ENCODE results near the gene BANK1.
A peak's percentile ranks its signal among the peaks of the same experiment; 100 is the strongest.

Gene BANK1

GRCh38 chr4:101958547-101958946, 168.0 kb downstream of the BANK1 start:
- no peak for DNase-seq (ENCODE audit: low spot score)

- DNase-seq (ENCODE audit: low spot score) = no peak
Observed at GRCh38 chr4:101960431-101960830, 169.9 kb downstream of the BANK1 start.

- no peak for DNase-seq (ENCODE audit: low spot score)
Observed at GRCh38 chr4:101961144-101961543, 170.6 kb downstream of the BANK1 start.

GRCh38 chr4:101967697-101968346, 177.3 kb downstream of the BANK1 start:
- no peak for DNase-seq (ENCODE audit: low spot score)

GRCh38 chr4:101968364-101968763, 177.8 kb downstream of the BANK1 start:
- DNase-seq (ENCODE audit: low spot score) = no peak

GRCh38 chr4:101969965-101970364, 179.4 kb downstream of the BANK1 start:
- DNase-seq (ENCODE audit: low spot score) = no peak

- no peak for DNase-seq (ENCODE audit: low spot score)
Observed at GRCh38 chr4:101970547-101971155, 180.1 kb downstream of the BANK1 start.

- DNase-seq (ENCODE audit: low spot score) = no peak
Observed at GRCh38 chr4:101972791-101973190, 182.3 kb downstream of the BANK1 start.

- DNase-seq (ENCODE audit: low spot score) = no peak
Observed at GRCh38 chr4:101973361-101973760, 182.8 kb downstream of the BANK1 start.

GRCh38 chr4:101977076-101977475, 186.5 kb downstream of the BANK1 start:
- peak; percentile 36 for DNase-seq (ENCODE audit: low spot score)

- DNase-seq (ENCODE audit: low spot score) = no peak
Observed at GRCh38 chr4:101981756-101982155, 191.2 kb downstream of the BANK1 start.

- DNase-seq (ENCODE audit: low spot score) = no peak
Observed at GRCh38 chr4:101983835-101984234, 193.3 kb downstream of the BANK1 start.

- DNase-seq (ENCODE audit: low spot score) = no peak
Observed at GRCh38 chr4:101987623-101988243, 197.2 kb downstream of the BANK1 start.

- no peak for DNase-seq (ENCODE audit: low spot score)
Observed at GRCh38 chr4:101989551-101989950, 199.0 kb downstream of the BANK1 start.

- DNase-seq (ENCODE audit: low spot score) = no peak
Observed at GRCh38 chr4:101992446-101992845, 201.9 kb downstream of the BANK1 start.

- DNase-seq (ENCODE audit: low spot score) = no peak
Observed at GRCh38 chr4:101993002-101993841, 202.7 kb downstream of the BANK1 start.

- DNase-seq (ENCODE audit: low spot score) = no peak
Observed at GRCh38 chr4:101993842-101994775, 203.6 kb downstream of the BANK1 start.

GRCh38 chr4:102007959-102008425, 217.5 kb downstream of the BANK1 start:
- DNase-seq (ENCODE audit: low spot score) = no peak

- no peak for DNase-seq (ENCODE audit: low spot score)
Observed at GRCh38 chr4:102008711-102009110, 218.2 kb downstream of the BANK1 start.

GRCh38 chr4:102022343-102022742, 231.8 kb downstream of the BANK1 start:
- no peak for DNase-seq (ENCODE audit: low spot score)

- DNase-seq (ENCODE audit: low spot score) = no peak
Observed at GRCh38 chr4:102027961-102028360, 237.4 kb downstream of the BANK1 start.
